RWPE1 (cell line): Measurements from ENCODE around the gene C15orf62.

Source experiments
- CTCF ChIA-PET: fragments of 350-600 bp; sonication (Branson Sonifier 250); formaldehyde crosslinking; extraction: SDS; loops from one replicate; lab custom pipeline; 2021; lab: Yijun Ruan, JAX
- POLR2A ChIA-PET: fragments of 400-600 bp; formaldehyde crosslinking; extraction: SDS; loops from one replicate; lab custom pipeline; 2020; ENCODE audit warnings: antibody characterized with exemption; ENCODE audit not compliant: low non-redundant PET; lab: Yijun Ruan, JAX
- DNase-seq: peaks from one replicate; pipeline ENCODE4 v3.0.0; 2012; ENCODE audit warnings: low spot score
- H3K27ac ChIP-seq: fragments of 450-650 bp; 2 replicates; pipeline ENCODE4 v1.5.1; 2017
- CTCF ChIP-seq: fragments of 450-650 bp; conservative IDR thresholded peaks from 2 replicates; pipeline ENCODE4 v1.5.1; 2017; ENCODE audit warnings: low read depth, mild to moderate bottlenecking

The C15orf62 gene

GRCh38 chr15:40762919-40763800 lies 6.6 kb upstream of the C15orf62 start:
- CTCF ChIA-PET, result interaction anchor here (0.7 to 5.5 kb wide), 4 partner anchors 17 to 88 kb away, joined by 5 to 21 read pairs (median 8); no protein-coding TSS in a partner anchor
- POLR2A ChIA-PET, result interaction anchor here (0.6 to 0.7 kb wide), 3 partner anchors 14 to 20 kb away, joined by 3 to 6 read pairs (median 3); no protein-coding TSS in a partner anchor
- no peak for TF ChIP-seq CTCF
- peak; percentile 71 for DNase-seq
- H3K27ac ChIP-seq, result peak overlapping the region; percentile 99

- ChIA-PET CTCF (interaction anchor here (0.6 to 5.5 kb wide), 5 partner anchors 18 to 659 kb away, joined by 5 to 21 read pairs (median 6); no protein-coding TSS in a partner anchor), POLR2A (no interaction called here)
- peak; percentile 71 for TF ChIP-seq CTCF
- peak within 1 kb of the TSS; percentile 99 for H3K27ac ChIP-seq
- peak; percentile 68 for DNase-seq
Measured at GRCh38 chr15:40763801-40764628, 5.8 kb upstream of the C15orf62 start, which contains the start of gene GCHFR. Gene GCHFR (plus strand): TSS chr15:40764068. CDS start chr15:40764181, 113 bp downstream.

GRCh38 chr15:40764629-40765103 lies 5.1 kb upstream of the C15orf62 start:
- no peak for DNase-seq
- ChIA-PET POLR2A (no interaction called here), CTCF (interaction anchor here (0.6 to 5.5 kb wide), 4 partner anchors 18 to 660 kb away, joined by 5 to 21 read pairs (median 6); no protein-coding TSS in a partner anchor)
- no peak for TF ChIP-seq CTCF
- peak overlapping the region; percentile 99 for H3K27ac ChIP-seq

- no peak for DNase-seq
- POLR2A ChIA-PET, result interaction anchor here (0.6 to 1.3 kb wide), 2 partner anchors 27 to 92 kb away, joined by 3 read pairs; no protein-coding TSS in a partner anchor
- no peak for TF ChIP-seq CTCF
- peak overlapping the region; percentile 99 for H3K27ac ChIP-seq
- CTCF ChIA-PET, result interaction anchor here (0.5 to 5.5 kb wide), 4 partner anchors 16 to 449 kb away, joined by 3 to 21 read pairs (median 3); no protein-coding TSS in a partner anchor
Measured at GRCh38 chr15:40766194-40766815, 3.5 kb upstream of the C15orf62 start.

- POLR2A ChIA-PET, result interaction anchor here (1.3 kb wide), 1 partner anchor 91 kb away, joined by 3 read pairs; no protein-coding TSS in a partner anchor
- H3K27ac ChIP-seq, result peak overlapping the region; percentile 99
- TF ChIP-seq CTCF, result no peak
- CTCF ChIA-PET, result interaction anchor here (0.7 to 5.5 kb wide), 3 partner anchors 15 to 448 kb away, joined by 3 to 21 read pairs (median 3); no protein-coding TSS in a partner anchor
- DNase-seq, result peak; percentile 54
Measured at GRCh38 chr15:40766906-40767837, 2.6 kb upstream of the C15orf62 start.
